Heart left ventricle (tissue), 16 donors: ENCODE results near the gene WBP11. TPM values are rescaled to one million over a fixed set of nuclear protein-coding genes. Genes with fewer than 3 reads are reported as not detected.

ENCODE experiments used
- ATAC-seq, 4 donors: fragments of 200-7000 bp; cut with Tn5 transposase; one replicate each; pipeline ENCODE4 v1.9.1; 2020 to 2022; ENCODE audit warnings: moderate library complexity in 4 of 4, mild to moderate bottlenecking in 3 of 4, moderate number of reproducible peaks in 1 of 4
- DNase-seq, 5 donors: peaks; one replicate each; pipeline ENCODE4 v3.0.0-alpha.2; 2020
- H3K27ac ChIP-seq, 12 donors: fragments of 200-600 bp; sonication (generic) in 4 of 12; one replicate each; pipeline versions ENCODE4 v1.5.0 to v1.8.0; 2016 to 2022; ENCODE audit warnings: mild to moderate bottlenecking in 2 of 12
- H3K27me3 ChIP-seq, 9 donors: fragments of 200-600 bp; sonication (generic) in 2 of 9; one replicate each; pipeline versions ENCODE4 v1.5.1 to v1.8.0; 2016 to 2022; ENCODE audit warnings: mild to moderate bottlenecking in 3 of 9
- H3K36me3 ChIP-seq, 9 donors: fragments of 200-600 bp; sonication (generic) in 2 of 9; one replicate each; pipeline versions ENCODE4 v1.5.0 to v1.8.0; 2018 to 2022; ENCODE audit warnings: mild to moderate bottlenecking in 2 of 9
- H3K4me1 ChIP-seq, 12 donors: fragments of 200-600 bp; sonication (generic) in 4 of 12; one replicate each; pipeline versions ENCODE4 v1.5.0 to v1.8.0; 2016 to 2022; ENCODE audit warnings: mild to moderate bottlenecking in 3 of 12
- H3K4me3 ChIP-seq, 12 donors: fragments of 200-600 bp; sonication (generic) in 4 of 12; one replicate each; pipeline versions ENCODE4 v1.5.0 to v1.8.0; 2017 to 2022; ENCODE audit warnings: mild to moderate bottlenecking in 9 of 12, moderate library complexity in 4 of 12
- H3K9me3 ChIP-seq, 12 donors: fragments of 200-600 bp; sonication (generic) in 4 of 12; one replicate each; pipeline versions ENCODE4 v1.5.0 to v1.8.0; 2016 to 2022; ENCODE audit warnings: mild to moderate bottlenecking in 1 of 12
- POLR2A ChIP-seq, 2 donors: fragments of 450-650 bp; IDR thresholded peaks; one replicate each; pipeline ENCODE4 v1.6.1; 2017; ENCODE audit warnings: antibody characterized with exemption in 2 of 2, mild to moderate bottlenecking in 2 of 2, moderate library complexity in 2 of 2
- WGBS, 4 donors: extraction: QIAGEN DNeasy Blood & Tissue Kit in 2 of 4; methylation state at CpG; one replicate each; pipeline versions ENCODE4 v1.1.5 to v1.1.7; 2013 to 2018; 5-methylcytosine and 5-hydroxymethylcytosine counted together
- intact Hi-C, 10 donors: fragments of 100-400 bp; cut with DNase I; formaldehyde crosslinking; loops; one replicate each; pipeline versions ENCODE4 v1.11.1 to v1.14.2; 2022
- polyA plus RNA-seq, 2 donors: library from polyadenylated mRNA; stranded (reverse); fragments of 200-250 nt; gene quantifications; one replicate each; pipeline ENCODE4 v1.2.3, GENCODE V29; 2013
- total RNA-seq, 9 donors: library from RNA; depleted of rRNA in 2 of 9; stranded (reverse); fragments of >200 nt in 2 of 9; fragmentation: NEBNext Ultra II Directional in 3 of 9; extraction: Animal tissue kit (Norgen Biotek cat#: 25700) in 3 of 9; gene quantifications; one replicate each; pipeline versions ENCODE4 v1.1.0 to v1.2.4, GENCODE V29; 2016 to 2023
- TF ChIP-seq, protein P1 (sequence below), 12 donors: fragments of 200-600 bp; sonication (generic) in 4 of 12; IDR thresholded peaks; one replicate each; pipeline versions ENCODE4 v1.5.0 to v1.8.0; 2018 to 2022; ENCODE audit warnings: antibody characterized with exemption in 12 of 12, mild to moderate bottlenecking in 5 of 12
- donor health status: ischemic (EF 13 %, LVEDD 7.1; RV severe dilation, severe dysfunction).
- donor health status: healthy with polysubstance abuse.
- donor health status: DM: no; HTN: yes; CAD: no.
- donor health status: DM: no; HTN: no; CAD: no.
- donor health status: ischemic (EF 25% LVEDD 6.9; RV normal size, moderate dysfunction).
- donor health status: ischemic (EF 25% LVEDD 5.7; RV mildly dilated, moderate dysfunction).
- donor health status: healthy.
- donor health status: DM: yes; HTN: yes; CAD: no.
- donor health status: ischemic (EF 35%, LVEDD 5.7; RV mildly dilated, moderate dysfunction).
- donor health status: nonischemic (EF 11% LVEDD 7.7; RV severe dilation, severe dysfunction).
- donor health status: DM: yes; HTN: yes; CAD: no.
- donor health status: PGD.
- donor health status: ischemic (EF 29% LVEDD 5.4; RV normal size, mild dysfunction).
- donor health status: nonischemic (EF 23%, LVEDD 6.1; RV moderate dilation, normal function).

The WBP11 gene
- total and polyA plus RNA-seq, 11 donors, result 11.4 to 62.7 (median 49.3) TPM

DNA sequence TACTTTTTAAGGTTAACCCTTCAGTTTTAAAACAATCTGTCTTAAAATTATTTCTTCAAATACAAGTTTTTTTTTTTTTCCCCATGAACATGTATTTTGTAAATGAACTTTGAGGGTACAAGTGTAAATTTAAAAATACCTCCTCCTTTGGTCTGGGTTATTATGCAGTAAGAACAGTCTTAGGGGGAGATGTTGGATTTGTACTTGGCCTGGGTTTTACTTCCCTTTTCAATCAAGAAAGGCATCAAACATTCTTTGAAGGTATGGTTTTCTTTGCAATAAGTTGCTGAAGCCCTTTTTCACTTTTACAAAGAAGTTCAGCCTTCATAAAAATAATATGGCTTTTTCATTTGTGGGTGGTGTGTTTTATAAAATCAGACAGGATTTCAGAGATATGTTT, 20.5 kb downstream of the WBP11 start:
- TF ChIP-seq POLR2A (IDR thresholded peaks at IDR 0.05), result no peak
- TF ChIP-seq, protein P1, sequence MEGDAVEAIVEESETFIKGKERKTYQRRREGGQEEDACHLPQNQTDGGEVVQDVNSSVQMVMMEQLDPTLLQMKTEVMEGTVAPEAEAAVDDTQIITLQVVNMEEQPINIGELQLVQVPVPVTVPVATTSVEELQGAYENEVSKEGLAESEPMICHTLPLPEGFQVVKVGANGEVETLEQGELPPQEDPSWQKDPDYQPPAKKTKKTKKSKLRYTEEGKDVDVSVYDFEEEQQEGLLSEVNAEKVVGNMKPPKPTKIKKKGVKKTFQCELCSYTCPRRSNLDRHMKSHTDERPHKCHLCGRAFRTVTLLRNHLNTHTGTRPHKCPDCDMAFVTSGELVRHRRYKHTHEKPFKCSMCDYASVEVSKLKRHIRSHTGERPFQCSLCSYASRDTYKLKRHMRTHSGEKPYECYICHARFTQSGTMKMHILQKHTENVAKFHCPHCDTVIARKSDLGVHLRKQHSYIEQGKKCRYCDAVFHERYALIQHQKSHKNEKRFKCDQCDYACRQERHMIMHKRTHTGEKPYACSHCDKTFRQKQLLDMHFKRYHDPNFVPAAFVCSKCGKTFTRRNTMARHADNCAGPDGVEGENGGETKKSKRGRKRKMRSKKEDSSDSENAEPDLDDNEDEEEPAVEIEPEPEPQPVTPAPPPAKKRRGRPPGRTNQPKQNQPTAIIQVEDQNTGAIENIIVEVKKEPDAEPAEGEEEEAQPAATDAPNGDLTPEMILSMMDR (IDR thresholded peaks at IDR 0.05), result no peak
- Histone ChIP-seq H3K36me3 (peaks cover 0 to 42% (median 25%) of the 10 kb centered on the region in 9 donors), H3K4me1 (peaks cover 0 to 5% (median 0%) of the 10 kb centered on the region in 12 donors), H3K27ac (no peak overlapping the region), H3K4me3 (no peak overlapping the region), H3K27me3 (no peaks in the 10 kb centered on the region), H3K9me3 (no peaks in the 10 kb centered on the region)
- no peak for ATAC-seq
- no peak for DNase-seq
- intact Hi-C loops, result no loop called here

DNA sequence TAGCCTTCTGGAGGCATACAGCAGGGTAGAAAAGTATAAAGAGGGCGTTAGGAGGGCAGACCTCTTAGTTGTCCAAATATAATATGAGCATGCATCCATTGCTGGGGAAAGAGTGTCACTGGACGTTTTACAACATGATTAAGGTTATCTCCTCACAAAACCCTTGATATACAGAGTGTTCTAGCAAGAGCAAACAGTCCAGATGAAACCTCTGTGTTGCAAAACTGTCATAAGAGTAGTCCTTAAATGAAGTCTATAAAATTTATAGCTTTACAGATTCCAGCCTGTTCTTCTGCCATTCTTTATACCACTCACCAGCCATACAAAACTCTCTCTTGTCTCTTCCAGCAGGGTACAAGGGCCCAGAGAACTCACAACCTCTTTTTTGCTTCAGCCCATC, 21.7 kb downstream of the WBP11 start:
- no peak overlapping the region for H3K27ac ChIP-seq
- H3K4me3 ChIP-seq, result no peak overlapping the region
- ATAC-seq (no peak), DNase-seq (no peak)
- H3K4me1 ChIP-seq, result peaks cover 0 to 9% (median 0%) of the 10 kb centered on the region in 12 donors
- no peaks in the 10 kb centered on the region for H3K9me3 ChIP-seq
- H3K27me3 ChIP-seq, result no peaks in the 10 kb centered on the region
- TF ChIP-seq POLR2A (IDR thresholded peaks at IDR 0.05), result no peak
- TF ChIP-seq, protein P1 (IDR thresholded peaks at IDR 0.05), result no peak
- H3K36me3 ChIP-seq, result peaks cover 0 to 30% (median 13%) of the 10 kb centered on the region in 9 donors
- intact Hi-C loops, result no loop called here
- 48 to 68% (median 57%) methylated on average over 2 of the region's 2 CpGs for WGBS, 4 donors

DNA sequence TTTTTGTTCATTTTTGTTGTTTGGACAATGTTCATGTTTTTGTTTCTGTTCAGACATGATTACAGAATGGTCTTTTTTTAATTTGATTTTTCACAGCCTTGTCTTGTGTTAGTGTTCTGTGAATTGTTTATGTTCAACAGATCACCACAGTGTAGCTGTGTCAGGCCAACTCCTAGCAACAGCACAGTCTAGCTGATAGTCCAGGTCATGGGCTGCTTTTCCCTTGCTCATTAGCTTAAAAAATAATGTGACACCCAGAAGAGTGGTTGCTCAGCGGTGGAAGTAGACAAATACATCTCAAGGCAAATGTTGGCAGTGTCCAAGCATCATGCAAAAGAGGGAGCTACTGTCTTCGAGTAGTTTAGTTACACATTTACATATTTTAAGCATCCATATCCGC, 22.4 kb downstream of the WBP11 start:
- no peak overlapping the region for H3K27ac ChIP-seq
- ATAC-seq (no peak), DNase-seq (no peak)
- WGBS, 4 donors, result 84 to 91% (median 90%) methylated on average over 3 of the region's 3 CpGs
- no peaks in the 10 kb centered on the region for H3K9me3 ChIP-seq
- H3K27me3 ChIP-seq, result no peaks in the 10 kb centered on the region
- TF ChIP-seq, protein P1 (IDR thresholded peaks at IDR 0.05), result no peak
- no peak for TF ChIP-seq POLR2A (IDR thresholded peaks at IDR 0.05)
- peaks cover 0 to 14% (median 0%) of the 10 kb centered on the region in 12 donors for H3K4me1 ChIP-seq
- peak overlapping the region in 1 of 12 donors; percentile 20 for H3K4me3 ChIP-seq
- H3K36me3 ChIP-seq, result peaks cover 0 to 23% (median 7%) of the 10 kb centered on the region in 9 donors
- intact Hi-C loops, result no loop called here

- H3K36me3 ChIP-seq, result peaks cover 0 to 13% (median 0%) of the 10 kb centered on the region in 9 donors
- no peak overlapping the region for H3K4me3 ChIP-seq
- TF ChIP-seq, protein P1 (IDR thresholded peaks at IDR 0.05), result no peak
- no peak for TF ChIP-seq POLR2A (IDR thresholded peaks at IDR 0.05)
- H3K27ac ChIP-seq, result no peak overlapping the region
- DNase-seq (no peak), ATAC-seq (no peak)
- intact Hi-C loops, result loop anchor here in 3 of 10 donors (5.0 to 10.0 kb wide), 4 partner anchors 62 to 1105 kb away; partner anchors contain the start of genes ART4 (in 1 of the 3) and STRAP (in 1 of the 3)
- peaks cover 0 to 15% (median 0%) of the 10 kb centered on the region in 12 donors for H3K4me1 ChIP-seq
- 89 to 93% (median 91%) methylated on average over 2 of the region's 2 CpGs for WGBS, 4 donors
- no peaks in the 10 kb centered on the region for H3K27me3 ChIP-seq
- no peaks in the 10 kb centered on the region for H3K9me3 ChIP-seq
Measured at GRCh38 chr12:14779834-14780233, 23.4 kb downstream of the WBP11 start.
